ENCODE data around the gene HRCT1. TPM values are rescaled to one million over a fixed set of nuclear protein-coding genes. Genes with fewer than 3 reads are reported as not detected.
"Not testable (repeated sequence)": the region's sequence is repeated elsewhere in the genome, so short reads cannot be mapped to it uniquely, and the experiment has no call there.

The HRCT1 gene
- total RNA-seq, 1 experiment from 2014 or later: 1.7 TPM

GRCh38 chr9:35882996-35883395, 23.0 kb upstream of the HRCT1 start:
- BruUV-seq (replicated peaks): no TSS peak
- H3K9me2 ChIP-seq (replicated peaks; ENCODE audit: low read length): no peaks in the 10 kb centered on the region
- DNase-seq: no peak
- intact Hi-C loops (cut with micrococcal nuclease): loop anchor here (1.0 kb wide), 2 partner anchors 57 to 93 kb away; no protein-coding TSS in a partner anchor
- no peak overlapping the region for H3K9ac ChIP-seq (ENCODE audit: low read length)
- TF ChIP-seq EZH2 (IDR thresholded peaks at IDR 0.05; ENCODE audit: low read length, unreplicated experiment) (no peak), EZH2phosphoT487 (IDR thresholded peaks at IDR 0.05; ENCODE audit: borderline replicate concordance, low read length) (no peak)
- TF ChIP-seq, protein P1, sequence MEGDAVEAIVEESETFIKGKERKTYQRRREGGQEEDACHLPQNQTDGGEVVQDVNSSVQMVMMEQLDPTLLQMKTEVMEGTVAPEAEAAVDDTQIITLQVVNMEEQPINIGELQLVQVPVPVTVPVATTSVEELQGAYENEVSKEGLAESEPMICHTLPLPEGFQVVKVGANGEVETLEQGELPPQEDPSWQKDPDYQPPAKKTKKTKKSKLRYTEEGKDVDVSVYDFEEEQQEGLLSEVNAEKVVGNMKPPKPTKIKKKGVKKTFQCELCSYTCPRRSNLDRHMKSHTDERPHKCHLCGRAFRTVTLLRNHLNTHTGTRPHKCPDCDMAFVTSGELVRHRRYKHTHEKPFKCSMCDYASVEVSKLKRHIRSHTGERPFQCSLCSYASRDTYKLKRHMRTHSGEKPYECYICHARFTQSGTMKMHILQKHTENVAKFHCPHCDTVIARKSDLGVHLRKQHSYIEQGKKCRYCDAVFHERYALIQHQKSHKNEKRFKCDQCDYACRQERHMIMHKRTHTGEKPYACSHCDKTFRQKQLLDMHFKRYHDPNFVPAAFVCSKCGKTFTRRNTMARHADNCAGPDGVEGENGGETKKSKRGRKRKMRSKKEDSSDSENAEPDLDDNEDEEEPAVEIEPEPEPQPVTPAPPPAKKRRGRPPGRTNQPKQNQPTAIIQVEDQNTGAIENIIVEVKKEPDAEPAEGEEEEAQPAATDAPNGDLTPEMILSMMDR (conservative IDR thresholded peaks at IDR 0.05; ENCODE audit: low read depth, low read length): no peak
- no peak overlapping the region for H3K4me3 ChIP-seq (ENCODE audit: low read length)
- no peaks in the 10 kb centered on the region for H3F3A ChIP-seq (ENCODE audit: low read length, unreplicated experiment)
- H3K79me2 ChIP-seq (ENCODE audit: low read length): no peaks in the 10 kb centered on the region
- H3K9me3 ChIP-seq (ENCODE audit: low read length): no peaks in the 10 kb centered on the region
- no peak overlapping the region for H3K4me2 ChIP-seq (ENCODE audit: low read length)
- H4K20me1 ChIP-seq (ENCODE audit: low read length): no peaks in the 10 kb centered on the region
- H3K36me3 ChIP-seq (ENCODE audit: low read depth, low read length): no peaks in the 10 kb centered on the region
- no peak for ATAC-seq
- H2AFZ ChIP-seq (ENCODE audit: low read length): no peak overlapping the region
- POLR2A ChIA-PET (ENCODE audit: unreplicated experiment): no interaction called here
- no peaks in the 10 kb centered on the region for H3K27me3 ChIP-seq (ENCODE audit: low read length)
- H3K4me1 ChIP-seq (ENCODE audit: insufficient read depth, low read length): no peaks in the 10 kb centered on the region
- CTCF ChIA-PET: interaction anchor here (0.8 to 1.6 kb wide), 2 partner anchors 93 to 329 kb away, joined by 3 to 29 read pairs; no protein-coding TSS in a partner anchor
- H3K27ac ChIP-seq (ENCODE audit: low read length): no peak overlapping the region

DNA sequence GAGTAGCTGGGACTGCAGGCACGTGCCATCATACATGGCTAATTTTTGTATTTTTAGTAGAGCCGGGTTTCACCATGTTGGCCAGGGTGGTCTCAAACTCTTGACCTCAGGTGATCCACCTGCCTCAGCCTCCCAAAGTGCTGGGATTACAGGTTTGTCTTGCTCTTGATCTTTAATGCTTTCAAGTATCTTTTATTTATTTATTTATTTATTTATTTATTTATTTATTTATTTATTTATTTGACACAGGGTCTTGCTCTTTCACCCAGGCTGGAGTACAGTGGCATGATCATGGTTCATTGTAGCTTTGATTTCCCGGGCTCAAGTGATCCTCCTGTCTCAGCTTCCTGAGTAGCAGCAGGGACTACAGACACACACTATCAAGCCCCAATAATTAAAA, 21.1 kb upstream of the HRCT1 start:
- H3K9ac ChIP-seq (ENCODE audit: low read length); H2AFZ ChIP-seq (ENCODE audit: low read length); H3K9me3 ChIP-seq (ENCODE audit: low read length); H3K4me1 ChIP-seq (ENCODE audit: insufficient read depth, low read length); H3F3A ChIP-seq (ENCODE audit: low read length, unreplicated experiment); BruUV-seq (replicated peaks); H3K27ac ChIP-seq (ENCODE audit: low read length); POLR2A ChIA-PET (ENCODE audit: unreplicated experiment); H3K9me2 ChIP-seq (replicated peaks; ENCODE audit: low read length); ATAC-seq; H4K20me1 ChIP-seq (ENCODE audit: low read length); H3K4me3 ChIP-seq (ENCODE audit: low read length); DNase-seq; CTCF ChIA-PET; H3K27me3 ChIP-seq (ENCODE audit: low read length); H3K36me3 ChIP-seq (ENCODE audit: low read depth, low read length); intact Hi-C loops (cut with micrococcal nuclease); H3K4me2 ChIP-seq (ENCODE audit: low read length); H3K79me2 ChIP-seq (ENCODE audit: low read length): not testable (repeated sequence)

DNA sequence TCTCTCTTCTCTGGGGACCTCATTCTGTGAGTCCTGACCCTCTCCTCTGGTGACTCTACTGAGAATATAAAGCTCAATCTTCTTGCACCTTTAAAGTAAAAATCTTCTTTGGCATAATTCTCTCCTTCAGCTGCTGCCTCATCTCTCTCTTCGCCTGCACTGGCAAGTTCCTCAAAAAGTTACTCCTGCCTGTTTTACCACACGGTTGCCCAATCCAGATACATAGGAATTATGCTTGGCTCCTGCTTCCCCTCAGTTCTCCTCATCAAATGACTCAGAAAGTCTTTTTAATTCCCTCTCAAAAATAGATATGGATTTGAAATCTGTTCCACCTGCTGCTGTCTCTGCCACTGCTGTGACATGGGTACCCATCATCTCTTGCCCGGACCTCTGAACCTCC, 14.4 kb upstream of the HRCT1 start:
- Histone ChIP-seq H4K20me1 (ENCODE audit: low read length) (no peaks in the 10 kb centered on the region), H3K4me1 (ENCODE audit: insufficient read depth, low read length) (no peaks in the 10 kb centered on the region), H3K9me2 (replicated peaks; ENCODE audit: low read length) (no peaks in the 10 kb centered on the region), H3K4me3 (ENCODE audit: low read length) (no peak overlapping the region), H2AFZ (ENCODE audit: low read length) (no peak overlapping the region), H3K9ac (ENCODE audit: low read length) (no peak overlapping the region), H3K27ac (ENCODE audit: low read length) (no peak overlapping the region), H3K4me2 (ENCODE audit: low read length) (no peak overlapping the region), H3F3A (ENCODE audit: low read length, unreplicated experiment) (no peaks in the 10 kb centered on the region), H3K36me3 (ENCODE audit: low read depth, low read length) (no peaks in the 10 kb centered on the region), H3K79me2 (ENCODE audit: low read length) (no peaks in the 10 kb centered on the region), H3K27me3 (ENCODE audit: low read length) (no peaks in the 10 kb centered on the region), H3K9me3 (ENCODE audit: low read length) (no peaks in the 10 kb centered on the region)
- intact Hi-C loops (cut with micrococcal nuclease): no loop called here
- no peak for TF ChIP-seq EZH2phosphoT487 (IDR thresholded peaks at IDR 0.05; ENCODE audit: borderline replicate concordance, low read length)
- TF ChIP-seq, protein P1 (conservative IDR thresholded peaks at IDR 0.05; ENCODE audit: low read depth, low read length): no peak
- no peak for TF ChIP-seq EZH2 (IDR thresholded peaks at IDR 0.05; ENCODE audit: low read length, unreplicated experiment)
- no TSS peak for BruUV-seq (replicated peaks)
- DNase-seq (no peak), ATAC-seq (no peak)
- ChIA-PET CTCF (no interaction called here), POLR2A (ENCODE audit: unreplicated experiment) (no interaction called here)
